HG02973 (cell line): ENCODE data around the gene PMEL.
A peak's percentile ranks its signal among the peaks of the same experiment; 100 is the strongest.

ENCODE experiments used
- ATAC-seq: cut with Tn5 transposase; IDR thresholded peaks from one replicate; pipeline ENCODE4 v1.9.1; 2021; ENCODE audit warnings: moderate library complexity; ENCODE audit not compliant: unreplicated experiment

The PMEL gene

GRCh38 chr12:55942577-55943136 is 23.2 kb downstream of the PMEL start:
- ATAC-seq, result no peak

GRCh38 chr12:55942055-55942454 is 23.8 kb downstream of the PMEL start:
- no peak for ATAC-seq

- peak; percentile 90 for ATAC-seq
Measured at GRCh38 chr12:55940065-55940732, 25.6 kb downstream of the PMEL start.

GRCh38 chr12:55938826-55939501 is 26.9 kb downstream of the PMEL start:
- no peak for ATAC-seq

GRCh38 chr12:55937981-55938380 is 27.9 kb downstream of the PMEL start:
- ATAC-seq, result no peak

- ATAC-seq, result no peak
Measured at GRCh38 chr12:55935738-55936151, 30.1 kb downstream of the PMEL start.

GRCh38 chr12:55934773-55935172 is 31.1 kb downstream of the PMEL start:
- ATAC-seq, result no peak

- no peak for ATAC-seq
Measured at GRCh38 chr12:55933799-55934742, 31.8 kb downstream of the PMEL start.

GRCh38 chr12:55933169-55933798 is 32.6 kb downstream of the PMEL start:
- ATAC-seq, result no peak

GRCh38 chr12:55932551-55932910 is 33.3 kb downstream of the PMEL start:
- no peak for ATAC-seq

- ATAC-seq, result no peak
Measured at GRCh38 chr12:55931780-55932550, 33.9 kb downstream of the PMEL start.

- no peak for ATAC-seq
Measured at GRCh38 chr12:55931317-55931779, 34.5 kb downstream of the PMEL start.

- ATAC-seq, result no peak
Measured at GRCh38 chr12:55930771-55931316, 35.0 kb downstream of the PMEL start, which contains the start of gene DGKA. Gene DGKA, plus strand, starts transcription at chr12:55931162. Its CDS starts 5,342 bp downstream, at chr12:55936504.

GRCh38 chr12:55929306-55929791 is 36.5 kb downstream of the PMEL start:
- no peak for ATAC-seq

- ATAC-seq, result peak; percentile 32
Measured at GRCh38 chr12:55927588-55928502, 38.0 kb downstream of the PMEL start, which contains the start of gene PYM1. Gene PYM1, minus strand, starts transcription at chr12:55927894. Its CDS starts 133 bp downstream, at chr12:55927761.

GRCh38 chr12:55926738-55927587 is 38.9 kb downstream of the PMEL start:
- peak; percentile 40 for ATAC-seq
